Tibial artery (tissue), 4 donors: Measurements from ENCODE around the gene ZBTB5.
"Not testable (repeated sequence)": the region's sequence is repeated elsewhere in the genome, so short reads cannot be mapped to it uniquely, and the experiment has no call there.

Source experiments
- DNase-seq, 2 donors: peaks; one replicate each; pipeline ENCODE4 v3.0.0-alpha.2; 2019
- H3K27ac ChIP-seq, 2 donors: fragments of 200-600 bp; sonication (generic) in 1 of 2; 1 replicate in 1 of 2; 2 replicates in 1 of 2; pipeline ENCODE4 v1.5.1; 2018 to 2019; ENCODE audit warnings: mild to moderate bottlenecking in 1 of 2
- H3K27me3 ChIP-seq, 2 donors: fragments of 200-600 bp; sonication (generic) in 1 of 2; one replicate each; pipeline versions ENCODE4 v1.5.1 to v1.6.0; 2016 to 2019
- H3K36me3 ChIP-seq, 3 donors: fragments of 200-600 bp; sonication (generic) in 2 of 3; one replicate each; pipeline ENCODE4 v1.5.1; 2016 to 2019; ENCODE audit warnings: mild to moderate bottlenecking in 2 of 3
- H3K4me1 ChIP-seq, 4 donors: fragments of 200-600 bp; sonication (generic) in 2 of 4; 1 replicate in 3 of 4; 2 replicates in 1 of 4; pipeline ENCODE4 v1.5.1; 2016 to 2019
- H3K4me3 ChIP-seq, 2 donors: fragments of 200-600 bp; sonication (generic) in 1 of 2; 1 replicate in 1 of 2; 2 replicates in 1 of 2; pipeline ENCODE4 v1.5.1; 2018 to 2019; ENCODE audit warnings: mild to moderate bottlenecking in 2 of 2
- H3K9me3 ChIP-seq, 3 donors: fragments of 200-600 bp; sonication (generic) in 1 of 3; one replicate each; pipeline ENCODE4 v1.5.1; 2016 to 2019
- CTCF ChIP-seq, 2 experiments: fragments of 200-600 bp in 1 of 2; fragments of 450-650 bp in 1 of 2; IDR thresholded peaks; one replicate each; pipeline ENCODE4 v1.5.1; 2017 to 2019; ENCODE audit warnings: antibody characterized with exemption in 2 of 2, mild to moderate bottlenecking in 1 of 2, moderate library complexity in 1 of 2
- intact Hi-C: fragments of 100-400 bp; cut with DNase I; formaldehyde crosslinking; loops from one replicate; pipeline ENCODE4 v1.15.0; 2023; ENCODE audit warnings: low total_unique reads

The ZBTB5 gene

GRCh38 chr9:37405350-37405749, 59.9 kb downstream of the ZBTB5 start:
- Histone ChIP-seq H3K4me1 (peaks cover 0 to 4% (median 0%) of the 10 kb centered on the region in 4 donors), H3K27ac (no peak overlapping the region), H3K27me3 (no peaks in the 10 kb centered on the region), H3K9me3 (no peaks in the 10 kb centered on the region), H3K4me3 (no peak overlapping the region), H3K36me3 (no peaks in the 10 kb centered on the region)
- intact Hi-C loops: no loop called here
- DNase-seq: no peak
- no peak for TF ChIP-seq CTCF (IDR thresholded peaks at IDR 0.05)

GRCh38 chr9:37404590-37404989, 60.7 kb downstream of the ZBTB5 start:
- intact Hi-C loops: no loop called here
- Histone ChIP-seq H3K27me3 (no peaks in the 10 kb centered on the region), H3K27ac (no peak overlapping the region), H3K36me3 (no peaks in the 10 kb centered on the region), H3K4me1 (peaks cover 0 to 4% (median 0%) of the 10 kb centered on the region in 4 donors), H3K4me3 (no peak overlapping the region), H3K9me3 (no peaks in the 10 kb centered on the region)
- no peak for TF ChIP-seq CTCF (IDR thresholded peaks at IDR 0.05)
- DNase-seq: no peak

DNA sequence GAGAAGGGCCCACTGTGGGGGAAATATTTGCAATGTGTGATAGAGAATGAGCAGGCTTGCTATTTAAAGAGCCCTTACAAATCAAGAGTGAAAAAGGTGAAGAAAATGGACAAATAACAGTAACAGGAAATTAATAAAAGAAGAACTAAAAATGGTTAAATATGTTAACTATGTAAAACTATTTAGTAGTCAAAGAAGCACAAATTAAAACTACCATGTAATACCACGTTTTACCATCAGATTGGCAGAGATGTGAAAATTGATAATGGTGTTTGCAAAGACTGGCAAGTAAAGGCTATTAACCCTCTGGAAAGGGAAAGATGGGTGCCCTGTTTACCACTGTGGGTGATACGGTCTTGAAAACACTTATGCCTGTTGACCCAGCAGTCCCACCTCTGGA, 65.9 kb downstream of the ZBTB5 start:
- Histone ChIP-seq H3K4me3 (no peak overlapping the region), H3K9me3 (no peaks in the 10 kb centered on the region), H3K27ac (no peak overlapping the region), H3K4me1 (no peaks in the 10 kb centered on the region), H3K36me3 (no peaks in the 10 kb centered on the region), H3K27me3 (no peaks in the 10 kb centered on the region)
- no peak for TF ChIP-seq CTCF (IDR thresholded peaks at IDR 0.05)
- intact Hi-C loops: no loop called here
- no peak for DNase-seq

GRCh38 chr9:37398464-37399025, 66.7 kb downstream of the ZBTB5 start:
- no peak for TF ChIP-seq CTCF (IDR thresholded peaks at IDR 0.05)
- Histone ChIP-seq H3K36me3 (no peaks in the 10 kb centered on the region), H3K4me3 (no peak overlapping the region), H3K27ac (no peak overlapping the region), H3K27me3 (no peaks in the 10 kb centered on the region), H3K4me1 (no peaks in the 10 kb centered on the region), H3K9me3 (no peaks in the 10 kb centered on the region)
- no peak for DNase-seq
- intact Hi-C loops: no loop called here

DNA sequence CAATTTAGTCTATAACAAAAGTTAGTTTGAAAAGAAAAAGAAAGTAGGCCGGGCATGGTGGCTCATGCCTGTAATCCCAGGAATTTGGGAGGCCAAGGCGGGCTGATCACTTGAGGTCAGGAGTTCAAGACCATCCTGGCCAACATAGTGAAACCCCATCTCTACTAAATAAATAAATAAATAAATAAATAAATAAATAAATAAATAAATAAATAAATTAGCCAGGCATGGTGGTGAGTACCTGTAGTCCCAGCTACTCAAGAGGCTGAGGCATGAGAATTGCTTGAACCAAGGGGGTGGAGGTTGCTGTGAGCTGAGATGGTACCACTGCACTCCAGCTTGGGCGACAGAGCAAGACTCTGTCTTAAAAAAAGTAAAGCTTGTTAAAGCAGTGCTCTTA, 67.3 kb downstream of the ZBTB5 start:
- H3K27ac ChIP-seq, H3K36me3 ChIP-seq, H3K4me3 ChIP-seq, DNase-seq, H3K4me1 ChIP-seq, intact Hi-C loops, H3K9me3 ChIP-seq, H3K27me3 ChIP-seq: not testable (repeated sequence)

GRCh38 chr9:37395663-37396062, 69.6 kb downstream of the ZBTB5 start:
- H3K27me3 ChIP-seq: no peaks in the 10 kb centered on the region
- no peak for TF ChIP-seq CTCF (IDR thresholded peaks at IDR 0.05)
- H3K36me3 ChIP-seq: no peaks in the 10 kb centered on the region
- no peaks in the 10 kb centered on the region for H3K9me3 ChIP-seq
- no peak overlapping the region for H3K4me3 ChIP-seq
- H3K27ac ChIP-seq: no peak overlapping the region
- no peak for DNase-seq
- H3K4me1 ChIP-seq: no peaks in the 10 kb centered on the region
- intact Hi-C loops: no loop called here
